Measurements from ENCODE around the gene MSH5. TPM values are rescaled to one million over a fixed set of nuclear protein-coding genes. Genes with fewer than 3 reads are reported as not detected.

The MSH5 gene
- total RNA-seq, 3 donors from 2014 or later: 14.1 to 29.9 (median 29.7) TPM

DNA sequence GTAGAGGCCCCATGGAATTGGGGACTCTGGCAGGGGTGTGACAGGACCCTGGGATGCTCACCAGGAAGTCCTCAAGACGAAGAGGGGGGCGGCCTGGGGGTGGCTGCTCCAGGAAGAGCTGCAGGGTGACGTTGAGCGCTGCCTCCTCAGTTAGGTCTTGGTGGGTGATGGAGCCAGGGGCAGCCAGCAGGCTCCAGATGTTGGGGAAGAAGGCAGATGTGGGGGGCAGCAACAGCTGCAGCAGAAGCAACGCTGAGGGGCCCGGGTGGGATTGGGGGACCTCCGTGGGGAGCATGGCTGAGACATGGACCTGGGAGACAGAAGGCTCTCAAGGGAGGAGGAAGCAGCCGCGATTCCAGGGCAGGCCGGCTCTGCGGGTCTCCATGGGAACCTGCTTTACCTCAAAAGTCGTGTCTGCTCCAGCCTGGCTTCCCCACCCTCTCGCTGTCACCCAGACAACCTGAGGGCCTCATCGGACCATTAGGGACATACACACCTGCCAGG lies 36.7 kb downstream of the MSH5 start:
- TF ChIP-seq, protein P1, sequence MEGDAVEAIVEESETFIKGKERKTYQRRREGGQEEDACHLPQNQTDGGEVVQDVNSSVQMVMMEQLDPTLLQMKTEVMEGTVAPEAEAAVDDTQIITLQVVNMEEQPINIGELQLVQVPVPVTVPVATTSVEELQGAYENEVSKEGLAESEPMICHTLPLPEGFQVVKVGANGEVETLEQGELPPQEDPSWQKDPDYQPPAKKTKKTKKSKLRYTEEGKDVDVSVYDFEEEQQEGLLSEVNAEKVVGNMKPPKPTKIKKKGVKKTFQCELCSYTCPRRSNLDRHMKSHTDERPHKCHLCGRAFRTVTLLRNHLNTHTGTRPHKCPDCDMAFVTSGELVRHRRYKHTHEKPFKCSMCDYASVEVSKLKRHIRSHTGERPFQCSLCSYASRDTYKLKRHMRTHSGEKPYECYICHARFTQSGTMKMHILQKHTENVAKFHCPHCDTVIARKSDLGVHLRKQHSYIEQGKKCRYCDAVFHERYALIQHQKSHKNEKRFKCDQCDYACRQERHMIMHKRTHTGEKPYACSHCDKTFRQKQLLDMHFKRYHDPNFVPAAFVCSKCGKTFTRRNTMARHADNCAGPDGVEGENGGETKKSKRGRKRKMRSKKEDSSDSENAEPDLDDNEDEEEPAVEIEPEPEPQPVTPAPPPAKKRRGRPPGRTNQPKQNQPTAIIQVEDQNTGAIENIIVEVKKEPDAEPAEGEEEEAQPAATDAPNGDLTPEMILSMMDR (IDR thresholded peaks at IDR 0.05): no peak
- Histone ChIP-seq H3K4me3 (no peak overlapping the region), H3K36me3 (ENCODE audit: low read depth) (no peaks in the 10 kb centered on the region), H3K9me3 (no peaks in the 10 kb centered on the region), H3K4me1 (ENCODE audit: low read depth) (peaks cover 34% of the 10 kb centered on the region)
- no peak for DNase-seq
- ATAC-seq: peak; percentile 20
- intact Hi-C loops (cut with DNase I, micrococcal nuclease): no loop called here

DNA sequence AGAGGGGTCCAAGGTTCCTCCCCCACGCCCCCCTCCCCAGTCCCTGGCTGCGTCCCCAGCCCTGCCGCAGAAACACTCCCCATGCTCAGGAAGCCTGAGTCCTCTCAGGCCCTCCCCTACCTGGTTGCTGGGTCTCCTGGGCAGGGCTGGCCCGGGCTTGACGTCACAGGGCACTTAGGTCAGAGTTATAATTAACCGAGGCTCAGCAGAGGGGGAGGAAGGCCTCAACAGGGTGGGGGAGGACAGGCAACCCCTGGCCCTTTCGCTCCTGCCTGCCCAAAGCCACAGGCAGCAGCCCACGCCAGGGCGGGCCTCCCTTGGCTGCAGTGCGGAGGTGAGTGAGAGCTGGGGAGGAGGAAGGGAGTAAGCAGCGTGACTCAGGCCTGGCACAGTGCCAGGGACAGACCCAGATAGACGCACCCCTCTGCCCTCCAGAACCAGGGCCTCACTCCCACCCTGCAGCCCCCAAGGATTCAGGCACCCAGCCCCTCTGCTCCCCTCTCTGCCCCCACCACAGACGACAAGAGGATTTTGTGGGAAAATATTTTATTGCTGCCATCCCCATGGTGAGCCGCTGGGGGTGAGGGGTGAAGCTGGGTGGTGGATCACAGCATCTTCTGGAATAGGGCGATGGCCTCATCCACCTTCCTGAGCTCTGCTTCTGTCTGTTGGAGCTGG lies 37.3 kb downstream of the MSH5 start, which contains the start of gene VWA7:
TSS of gene VWA7 (minus strand) at position 340 of the 678 bp plus-strand sequence. CDS start 549 bp downstream, outside the sequence.
- H3K4me1 ChIP-seq (ENCODE audit: low read depth): peaks cover 34% of the 10 kb centered on the region

DNA sequence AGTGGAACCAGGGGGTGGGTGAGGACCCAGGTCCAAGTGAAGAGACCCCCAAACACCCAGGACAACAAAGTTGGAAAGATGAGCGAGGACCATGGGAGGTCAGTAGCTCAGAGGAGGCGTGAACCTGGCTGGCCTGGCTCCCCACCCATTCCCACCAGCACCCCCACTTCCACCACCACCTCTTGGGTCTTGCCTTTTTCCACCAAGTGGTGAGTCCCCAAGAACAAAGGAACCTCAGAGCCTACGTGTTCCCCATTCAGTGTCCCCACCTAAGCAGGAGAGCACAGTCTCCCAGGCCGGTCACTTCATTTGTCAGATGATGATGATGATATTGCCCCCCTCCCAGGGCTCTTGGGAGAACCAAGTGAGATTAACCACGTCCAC lies 37.9 kb downstream of the MSH5 start:
- no peak overlapping the region for H3K4me3 ChIP-seq
- DNase-seq (no peak), ATAC-seq (no peak)
- H3K36me3 ChIP-seq (ENCODE audit: low read depth): no peaks in the 10 kb centered on the region
- no peaks in the 10 kb centered on the region for H3K9me3 ChIP-seq
- peaks cover 31% of the 10 kb centered on the region for H3K4me1 ChIP-seq (ENCODE audit: low read depth)
- TF ChIP-seq, protein P1 (IDR thresholded peaks at IDR 0.05): no peak
- intact Hi-C loops (cut with DNase I, micrococcal nuclease): no loop called here

More for the DNA sequence above, 37.3 kb downstream of the MSH5 start, which contains the start of gene VWA7:
- intact Hi-C loops (cut with DNase I, micrococcal nuclease): no loop called here
- Histone ChIP-seq H3K36me3 (ENCODE audit: low read depth) (no peaks in the 10 kb centered on the region), H3K9me3 (no peaks in the 10 kb centered on the region), H3K4me3 (no peak within 1 kb of the TSS)
- DNase-seq (peak; percentile 81 to 91 (median 84)), ATAC-seq (peak; percentile 83)
- TF ChIP-seq, protein P1 (IDR thresholded peaks at IDR 0.05): no peak

DNA sequence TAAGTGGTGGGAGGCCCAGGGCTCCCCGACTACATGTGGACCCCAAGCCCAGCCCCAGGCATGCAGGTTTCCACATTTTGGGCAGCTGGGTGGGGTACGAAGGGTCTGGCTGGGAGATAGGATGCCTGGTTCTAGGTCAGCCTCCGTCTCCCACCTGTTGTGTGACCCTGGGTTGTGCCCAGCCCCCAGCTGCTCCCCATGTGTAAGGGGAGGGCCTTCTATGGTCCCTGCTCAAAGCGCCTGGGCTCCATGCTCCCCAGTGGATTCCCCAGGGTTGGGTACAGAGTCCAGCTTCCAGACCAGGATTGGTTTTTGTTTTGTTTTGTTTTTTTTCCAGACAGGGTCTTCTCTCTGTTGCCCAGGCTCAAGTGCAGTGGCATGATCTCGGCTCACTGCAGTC lies 38.4 kb downstream of the MSH5 start:
- H3K4me3 ChIP-seq: no peak overlapping the region
- H3K9me3 ChIP-seq: no peaks in the 10 kb centered on the region
- intact Hi-C loops (cut with DNase I, micrococcal nuclease): no loop called here
- no peak for ATAC-seq
- TF ChIP-seq, protein P1 (IDR thresholded peaks at IDR 0.05): no peak
- peaks cover 29% of the 10 kb centered on the region for H3K4me1 ChIP-seq (ENCODE audit: low read depth)
- no peak for DNase-seq
- no peaks in the 10 kb centered on the region for H3K36me3 ChIP-seq (ENCODE audit: low read depth)

DNA sequence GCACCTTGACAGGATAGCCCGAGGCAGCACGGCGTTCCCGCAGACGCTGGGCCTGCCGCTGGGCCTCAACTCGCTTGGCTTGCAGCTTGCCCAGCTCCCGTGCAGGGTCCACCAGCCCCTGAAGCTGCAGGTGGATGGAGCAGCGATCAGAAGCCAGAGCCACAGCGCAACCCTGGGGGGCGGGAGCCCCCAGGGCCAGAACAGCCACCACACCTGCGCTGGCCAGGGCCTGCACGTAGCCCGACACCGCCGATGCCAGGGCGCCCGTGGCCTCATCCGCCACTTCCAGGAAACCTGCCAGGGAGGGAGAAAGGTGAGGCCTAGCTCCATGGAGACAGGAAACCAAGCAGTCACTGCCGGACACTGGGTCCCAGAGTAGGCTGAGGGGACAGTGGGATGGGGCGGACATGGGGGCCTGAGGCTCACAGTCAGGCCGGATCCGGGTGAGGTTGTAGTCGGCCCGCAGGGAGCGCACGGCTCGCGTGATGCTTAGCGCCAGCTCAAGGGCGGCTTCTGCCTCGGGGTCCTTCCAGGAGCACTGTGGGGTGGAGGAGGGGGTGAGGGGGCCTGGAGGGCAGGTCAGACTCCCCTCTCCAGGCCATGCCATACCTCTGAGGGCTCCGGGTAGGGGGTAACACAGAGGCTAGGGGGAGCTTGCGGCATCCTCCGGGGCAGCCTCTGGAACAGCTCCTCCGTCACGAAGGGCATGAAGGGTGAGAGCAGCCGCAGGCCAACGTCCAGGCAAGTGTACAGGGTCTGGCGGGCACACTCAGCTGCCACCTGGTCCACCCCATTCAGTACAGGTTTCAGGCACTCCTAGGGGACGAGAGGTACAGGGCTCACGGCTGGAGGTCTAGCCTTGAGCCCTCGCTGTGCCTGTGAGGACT lies 39.4 kb downstream of the MSH5 start:
- H3K4me1 ChIP-seq (ENCODE audit: low read depth): peaks cover 29% of the 10 kb centered on the region
- H3K4me3 ChIP-seq: no peak overlapping the region
- TF ChIP-seq, protein P1 (IDR thresholded peaks at IDR 0.05): no peak
- ATAC-seq: no peak
- intact Hi-C loops (cut with DNase I, micrococcal nuclease): no loop called here
- no peaks in the 10 kb centered on the region for H3K9me3 ChIP-seq
- DNase-seq: no peak
- H3K36me3 ChIP-seq (ENCODE audit: low read depth): peaks cover 3% of the 10 kb centered on the region

Data from mucosa of descending colon (tissue), 3 donors.